Keratinocyte (primary cell): ENCODE data around the gene AKAP6. TPM values are rescaled to one million over a fixed set of nuclear protein-coding genes. Genes with fewer than 3 reads are reported as not detected.

ENCODE experiments used
- DNase-seq: peaks from one replicate; pipeline ENCODE4 v3.0.0-alpha.2; 2011; ENCODE audit warnings: low read depth, missing footprints, low spot score
- FAIRE-seq: peaks from 2 replicates; lab custom pipeline; 2011; peaks lifted over from hg19 to GRCh38; lab: Jason Lieb, UNC
- H2AFZ ChIP-seq: 2 replicates; pipeline ENCODE4 v1.6.0; 2012; ENCODE audit warnings: low read length, control low read depth, inconsistent platforms; ENCODE audit not compliant: control insufficient read depth
- H3K27ac ChIP-seq: 2 replicates; pipeline ENCODE4 v1.5.1; 2011; ENCODE audit warnings: low read length; ENCODE audit not compliant: control insufficient read depth, insufficient read depth
- H3K27me3 ChIP-seq: 3 replicates; pipeline ENCODE4 v1.6.0; 2011; ENCODE audit warnings: low read length; ENCODE audit not compliant: control insufficient read depth, insufficient read depth; ENCODE audit errors: extremely low read depth
- H3K36me3 ChIP-seq, 2 experiments: 2 replicates in 1 of 2; 3 replicates in 1 of 2; pipeline ENCODE4 v1.5.1; 2011; ENCODE audit warnings: low read length in 2 of 2, mild to moderate bottlenecking in 1 of 2; ENCODE audit not compliant: control insufficient read depth in 2 of 2, insufficient read depth in 2 of 2; ENCODE audit errors: extremely low read depth in 1 of 2
- H3K4me1 ChIP-seq: 3 replicates; pipeline ENCODE4 v1.5.1; 2011; ENCODE audit warnings: low read length; ENCODE audit not compliant: control insufficient read depth, insufficient read depth; ENCODE audit errors: extremely low read depth
- H3K4me2 ChIP-seq: 3 replicates; pipeline ENCODE4 v1.6.0; 2011; ENCODE audit warnings: low read depth, low read length; ENCODE audit not compliant: control insufficient read depth, insufficient read depth; ENCODE audit errors: extremely low read depth
- H3K4me3 ChIP-seq, 3 experiments: fragments of 200-600 bp in 1 of 3; sonication (generic) in 1 of 3; 2 replicates in 2 of 3; 3 replicates in 1 of 3; pipeline ENCODE4 v1.5.1; 2011 to 2016; ENCODE audit warnings: low read length in 3 of 3, mild to moderate bottlenecking in 3 of 3, control low read depth in 2 of 3, inconsistent platforms in 1 of 3, low read depth in 1 of 3, mixed read lengths in 1 of 3, mixed run types in 1 of 3, moderate library complexity in 1 of 3; ENCODE audit not compliant: control insufficient read depth in 2 of 3, insufficient read depth in 2 of 3; ENCODE audit errors: extremely low read depth in 1 of 3
- H3K79me2 ChIP-seq: 2 replicates; pipeline ENCODE4 v1.6.0; 2012; ENCODE audit warnings: low read length; ENCODE audit not compliant: control insufficient read depth, insufficient read depth
- H3K9ac ChIP-seq: 3 replicates; pipeline ENCODE4 v1.6.0; 2011; ENCODE audit warnings: low read length; ENCODE audit not compliant: control insufficient read depth, insufficient read depth; ENCODE audit errors: extremely low read depth
- H3K9me1 ChIP-seq: 3 replicates; pipeline ENCODE4 v1.6.0; 2011; ENCODE audit warnings: low read length; ENCODE audit not compliant: control insufficient read depth, insufficient read depth; ENCODE audit errors: extremely low read depth
- H3K9me3 ChIP-seq: 2 replicates; pipeline ENCODE4 v1.5.1; 2012; ENCODE audit warnings: low read depth, low read length; ENCODE audit not compliant: control insufficient read depth
- H4K20me1 ChIP-seq: 3 replicates; pipeline ENCODE4 v1.6.0; 2011; ENCODE audit warnings: low read length; ENCODE audit not compliant: control insufficient read depth, insufficient read depth; ENCODE audit errors: extremely low read depth
- CTCF ChIP-seq, 3 experiments: IDR thresholded peaks in 1 of 3; conservative IDR thresholded peaks in 1 of 3; optimal IDR thresholded peaks in 1 of 3; 2 replicates in 2 of 3; 3 replicates in 1 of 3; pipeline versions ENCODE3 to v1.5.1; 2011; ENCODE audit warnings: low read length in 3 of 3, mild to moderate bottlenecking in 3 of 3, moderate library complexity in 2 of 3, control low read depth in 1 of 3, inconsistent platforms in 1 of 3; ENCODE audit not compliant: insufficient read depth in 2 of 3; ENCODE audit errors: extremely low read depth in 1 of 3
- EZH2 ChIP-seq: IDR thresholded peaks from one replicate; pipeline ENCODE4 v1.6.1; 2012; ENCODE audit warnings: inconsistent platforms, mild to moderate bottlenecking, low read length, moderate library complexity
- dilution Hi-C: fragments of 300-500 bp; cut with MboI; formaldehyde crosslinking; loops from one replicate; pipeline ENCODE4 v1.7.0; 2020; ENCODE audit warnings: low sequenced_read_pairs; ENCODE audit not compliant: extremely low pct_ligation_motif_present
- polyA plus RNA-seq, 5 experiments: library from polyadenylated mRNA; depleted of rRNA in 3 of 5; stranded (reverse) in 3 of 5; stranded (forward) in 1 of 5; unstranded in 1 of 5; fragments of >200 nt; gene quantifications; 1 replicate in 1 of 5; 2 replicates in 3 of 5; 3 replicates in 1 of 5; pipeline versions ENCODE4 v1.2.1 to v1.2.3, GENCODE V29; 2011 to 2012; ENCODE audit warnings: missing spikeins in 2 of 5, low read depth in 1 of 5, low replicate concordance in 1 of 5

AKAP6 gene
- polyA plus RNA-seq, 1 donor (not counting 4 experiments of a cell fraction or from before 2014, with no cell fraction given): 2.0 TPM

- H4K20me1 ChIP-seq: no peaks in the 10 kb centered on the region
- H3K9me1 ChIP-seq: no peaks in the 10 kb centered on the region
- H3K9ac ChIP-seq: no peak overlapping the region
- DNase-seq (no peak), FAIRE-seq (no peak)
- no peak for TF ChIP-seq CTCF (optimal IDR thresholded peaks at IDR 0.05 in 1 of 3, IDR thresholded peaks at IDR 0.05 in 1 of 3, conservative IDR thresholded peaks at IDR 0.05 in 1 of 3; ENCODE audit: extremely low read depth in 1 of 3, insufficient read depth in 2 of 3, low read length in 3 of 3)
- no peak for TF ChIP-seq EZH2
- no peaks in the 10 kb centered on the region for H3K9me3 ChIP-seq
- H3K27ac ChIP-seq: no peak overlapping the region
- H3K36me3 ChIP-seq: no peaks in the 10 kb centered on the region
- H3K27me3 ChIP-seq: no peaks in the 10 kb centered on the region
- peaks cover 7% of the 10 kb centered on the region for H3K4me1 ChIP-seq
- dilution Hi-C loops: no loop called here
- H3K4me2 ChIP-seq: no peak overlapping the region
- H2AFZ ChIP-seq: no peak overlapping the region
- no peak overlapping the region for H3K4me3 ChIP-seq
- H3K79me2 ChIP-seq: no peaks in the 10 kb centered on the region
These were observed 291.2 kb downstream of the AKAP6 start for GRCh38 chr14:32620303-32620702.

GRCh38 chr14:32620724-32621123 is 291.6 kb downstream of the AKAP6 start:
- Histone ChIP-seq H4K20me1 (no peaks in the 10 kb centered on the region), H3K9me3 (no peaks in the 10 kb centered on the region), H3K79me2 (no peaks in the 10 kb centered on the region), H2AFZ (no peak overlapping the region), H3K9me1 (no peaks in the 10 kb centered on the region), H3K4me1 (peaks cover 7% of the 10 kb centered on the region), H3K27ac (no peak overlapping the region), H3K4me2 (no peak overlapping the region), H3K4me3 (no peak overlapping the region), H3K9ac (no peak overlapping the region), H3K36me3 (no peaks in the 10 kb centered on the region), H3K27me3 (no peaks in the 10 kb centered on the region)
- no peak for TF ChIP-seq CTCF (optimal IDR thresholded peaks at IDR 0.05 in 1 of 3, IDR thresholded peaks at IDR 0.05 in 1 of 3, conservative IDR thresholded peaks at IDR 0.05 in 1 of 3; ENCODE audit: extremely low read depth in 1 of 3, insufficient read depth in 2 of 3, low read length in 3 of 3)
- no peak for TF ChIP-seq EZH2
- DNase-seq: no peak
- no peak for FAIRE-seq
- dilution Hi-C loops: no loop called here
